Measurements from ENCODE around the gene CBR1. TPM values are rescaled to one million over a fixed set of nuclear protein-coding genes. Genes with fewer than 3 reads are reported as not detected.

Gene CBR1
- total and polyA plus RNA-seq, 5 donors from 2014 or later, result 9.8 to 72.0 (median 60.5) TPM

GRCh38 chr21:36038701-36039497, 30.9 kb upstream of the CBR1 start:
- no peaks in the 10 kb centered on the region for H3K27me3 Mint-ChIP-seq
- H3K36me3 ChIP-seq (ENCODE audit: control insufficient read depth, insufficient read depth, low read length), result peaks cover 61% of the 10 kb centered on the region
- H3K27ac Mint-ChIP-seq, result peak overlapping the region in 2 of 3 donors; percentile 20 to 61
- H3K9me3 ChIP-seq (ENCODE audit: control insufficient read depth in 2 of 2, low read length in 2 of 2), result no peaks in the 10 kb centered on the region
- H3K9me3 Mint-ChIP-seq, result no peaks in the 10 kb centered on the region
- H3K4me1 ChIP-seq (ENCODE audit: control insufficient read depth, insufficient read depth, low read length, poor library complexity, severe bottlenecking), result no peaks in the 10 kb centered on the region
- H3K4me3 ChIP-seq (ENCODE audit: low read depth, low read length), result no peak overlapping the region
- H3K27me3 ChIP-seq (ENCODE audit: control insufficient read depth, insufficient read depth, low read length), result no peaks in the 10 kb centered on the region
- no peak overlapping the region for H3K27ac ChIP-seq (ENCODE audit: insufficient read depth, low read length, poor library complexity, severe bottlenecking)
- ATAC-seq (ENCODE audit: low read depth in 2 of 2), result no peak
- peak in 1 of 3 donors; percentile 16 for DNase-seq
- H3K4me1 Mint-ChIP-seq, result peaks cover 0 to 5% (median 0%) of the 10 kb centered on the region in 4 donors
- H3K4me3 Mint-ChIP-seq, result no peak overlapping the region
- peaks cover 54% of the 10 kb centered on the region for H3K36me3 Mint-ChIP-seq

GRCh38 chr21:36039861-36040260, 30.0 kb upstream of the CBR1 start:
- H3K27me3 Mint-ChIP-seq, result no peaks in the 10 kb centered on the region
- H3K36me3 Mint-ChIP-seq, result peaks cover 57% of the 10 kb centered on the region
- H3K4me1 Mint-ChIP-seq, result peaks cover 0 to 5% (median under 1%) of the 10 kb centered on the region in 4 donors
- ATAC-seq (ENCODE audit: low read depth in 2 of 2) (no peak), DNase-seq (no peak)
- Histone ChIP-seq H3K4me3 (ENCODE audit: low read depth, low read length) (no peak overlapping the region), H3K9me3 (ENCODE audit: control insufficient read depth in 2 of 2, low read length in 2 of 2) (no peaks in the 10 kb centered on the region), H3K27ac (ENCODE audit: insufficient read depth, low read length, poor library complexity, severe bottlenecking) (no peak overlapping the region), H3K27me3 (ENCODE audit: control insufficient read depth, insufficient read depth, low read length) (no peaks in the 10 kb centered on the region), H3K36me3 (ENCODE audit: control insufficient read depth, insufficient read depth, low read length) (peaks cover 65% of the 10 kb centered on the region), H3K4me1 (ENCODE audit: control insufficient read depth, insufficient read depth, low read length, poor library complexity, severe bottlenecking) (no peaks in the 10 kb centered on the region)
- no peak overlapping the region for H3K4me3 Mint-ChIP-seq
- peak overlapping the region in 1 of 3 donors; percentile 56 for H3K27ac Mint-ChIP-seq
- no peaks in the 10 kb centered on the region for H3K9me3 Mint-ChIP-seq

GRCh38 chr21:36040389-36040788, 29.4 kb upstream of the CBR1 start:
- Mint-ChIP-seq H3K9me3 (no peaks in the 10 kb centered on the region), H3K36me3 (peaks cover 60% of the 10 kb centered on the region), H3K27ac (peak overlapping the region in 2 of 3 donors; percentile 36 to 56), H3K4me1 (peaks cover 0 to 5% (median 1%) of the 10 kb centered on the region in 4 donors), H3K4me3 (no peak overlapping the region), H3K27me3 (no peaks in the 10 kb centered on the region)
- Histone ChIP-seq H3K4me1 (ENCODE audit: control insufficient read depth, insufficient read depth, low read length, poor library complexity, severe bottlenecking) (no peaks in the 10 kb centered on the region), H3K27ac (ENCODE audit: insufficient read depth, low read length, poor library complexity, severe bottlenecking) (no peak overlapping the region), H3K36me3 (ENCODE audit: control insufficient read depth, insufficient read depth, low read length) (peaks cover 65% of the 10 kb centered on the region), H3K4me3 (ENCODE audit: low read depth, low read length) (no peak overlapping the region), H3K9me3 (ENCODE audit: control insufficient read depth in 2 of 2, low read length in 2 of 2) (no peaks in the 10 kb centered on the region), H3K27me3 (ENCODE audit: control insufficient read depth, insufficient read depth, low read length) (no peaks in the 10 kb centered on the region)
- no peak for DNase-seq
- no peak for ATAC-seq (ENCODE audit: low read depth in 2 of 2)

DNA sequence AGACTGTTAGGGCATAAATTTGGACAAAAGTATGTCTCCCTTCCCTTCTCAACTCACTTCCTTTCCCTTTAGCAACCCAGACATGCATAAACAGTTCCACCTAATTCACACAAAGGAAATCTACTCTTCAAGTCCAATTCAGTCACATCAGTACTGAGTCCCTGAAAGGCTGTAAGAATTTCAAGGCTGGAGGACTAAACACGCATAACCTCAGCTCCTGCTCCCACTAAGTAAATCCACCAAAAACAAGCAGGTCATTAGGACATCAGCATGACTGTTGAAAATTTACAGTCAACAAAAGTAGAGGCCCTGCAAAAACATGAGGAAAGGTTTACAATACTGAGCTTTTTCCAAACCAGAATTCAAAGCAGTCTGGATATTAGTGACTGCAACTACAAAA, 27.9 kb upstream of the CBR1 start:
- no peak overlapping the region for H3K4me3 Mint-ChIP-seq
- H3K9me3 ChIP-seq (ENCODE audit: control insufficient read depth in 2 of 2, low read length in 2 of 2), result no peaks in the 10 kb centered on the region
- peaks cover 63% of the 10 kb centered on the region for H3K36me3 ChIP-seq (ENCODE audit: control insufficient read depth, insufficient read depth, low read length)
- H3K9me3 Mint-ChIP-seq, result no peaks in the 10 kb centered on the region
- peaks cover 58% of the 10 kb centered on the region for H3K36me3 Mint-ChIP-seq
- no peaks in the 10 kb centered on the region for H3K27me3 ChIP-seq (ENCODE audit: control insufficient read depth, insufficient read depth, low read length)
- H3K27me3 Mint-ChIP-seq, result no peaks in the 10 kb centered on the region
- DNase-seq (no peak), ATAC-seq (ENCODE audit: low read depth in 2 of 2) (no peak)
- H3K27ac Mint-ChIP-seq, result no peak overlapping the region
- no peak overlapping the region for H3K4me3 ChIP-seq (ENCODE audit: low read depth, low read length)
- no peaks in the 10 kb centered on the region for H3K4me1 ChIP-seq (ENCODE audit: control insufficient read depth, insufficient read depth, low read length, poor library complexity, severe bottlenecking)
- H3K4me1 Mint-ChIP-seq, result peaks cover 0 to 4% (median 0%) of the 10 kb centered on the region in 4 donors
- H3K27ac ChIP-seq (ENCODE audit: insufficient read depth, low read length, poor library complexity, severe bottlenecking), result no peak overlapping the region

GRCh38 chr21:36044056-36044455, 25.8 kb upstream of the CBR1 start:
- no peak overlapping the region for H3K4me3 Mint-ChIP-seq
- H3K36me3 ChIP-seq (ENCODE audit: control insufficient read depth, insufficient read depth, low read length), result peaks cover 62% of the 10 kb centered on the region

DNA sequence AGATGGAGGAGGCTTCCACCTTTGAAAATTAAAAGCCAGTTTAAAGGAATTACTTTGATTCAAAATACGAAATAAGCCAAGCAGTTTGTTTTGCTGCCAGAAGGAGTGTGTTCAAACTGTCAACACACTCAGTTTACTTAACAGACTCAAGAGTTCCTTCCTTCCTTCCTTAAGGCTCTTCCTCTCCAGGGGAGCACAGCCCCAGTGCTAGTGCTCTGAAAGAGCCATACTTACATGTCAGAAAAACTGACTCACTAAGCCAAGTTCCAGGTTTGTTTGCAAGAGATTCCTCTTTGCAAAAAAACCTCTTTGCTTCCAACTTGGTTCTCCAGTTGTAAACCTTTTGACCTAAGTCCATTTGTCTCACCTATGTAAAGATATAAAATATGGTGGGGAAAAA, 23.8 kb upstream of the CBR1 start:
- Histone ChIP-seq H3K36me3 (ENCODE audit: control insufficient read depth, insufficient read depth, low read length) (peaks cover 63% of the 10 kb centered on the region), H3K27me3 (ENCODE audit: control insufficient read depth, insufficient read depth, low read length) (no peaks in the 10 kb centered on the region), H3K9me3 (ENCODE audit: control insufficient read depth in 2 of 2, low read length in 2 of 2) (no peaks in the 10 kb centered on the region), H3K4me1 (ENCODE audit: control insufficient read depth, insufficient read depth, low read length, poor library complexity, severe bottlenecking) (no peaks in the 10 kb centered on the region), H3K4me3 (ENCODE audit: low read depth, low read length) (no peak overlapping the region), H3K27ac (ENCODE audit: insufficient read depth, low read length, poor library complexity, severe bottlenecking) (no peak overlapping the region)
- Mint-ChIP-seq H3K4me3 (no peak overlapping the region), H3K27ac (no peak overlapping the region), H3K36me3 (peaks cover 66% of the 10 kb centered on the region), H3K27me3 (no peaks in the 10 kb centered on the region), H3K9me3 (no peaks in the 10 kb centered on the region), H3K4me1 (peaks cover 0 to 10% (median 2%) of the 10 kb centered on the region in 4 donors)
- DNase-seq (no peak), ATAC-seq (ENCODE audit: low read depth in 2 of 2) (no peak)

More at GRCh38 chr21:36044056-36044455, 25.8 kb upstream of the CBR1 start:
- Mint-ChIP-seq H3K36me3 (peaks cover 55% of the 10 kb centered on the region), H3K27me3 (no peaks in the 10 kb centered on the region), H3K9me3 (no peaks in the 10 kb centered on the region), H3K4me1 (peaks cover 0 to 7% (median under 1%) of the 10 kb centered on the region in 4 donors), H3K27ac (peak overlapping the region in 1 of 3 donors; percentile 43)
- DNase-seq (no peak), ATAC-seq (ENCODE audit: low read depth in 2 of 2) (no peak)
- H3K4me1 ChIP-seq (ENCODE audit: control insufficient read depth, insufficient read depth, low read length, poor library complexity, severe bottlenecking), result no peaks in the 10 kb centered on the region
- H3K4me3 ChIP-seq (ENCODE audit: low read depth, low read length), result no peak overlapping the region
- H3K9me3 ChIP-seq (ENCODE audit: control insufficient read depth in 2 of 2, low read length in 2 of 2), result no peaks in the 10 kb centered on the region
- no peaks in the 10 kb centered on the region for H3K27me3 ChIP-seq (ENCODE audit: control insufficient read depth, insufficient read depth, low read length)
- H3K27ac ChIP-seq (ENCODE audit: insufficient read depth, low read length, poor library complexity, severe bottlenecking), result no peak overlapping the region

- H3K4me1 ChIP-seq (ENCODE audit: control insufficient read depth, insufficient read depth, low read length, poor library complexity, severe bottlenecking), result no peaks in the 10 kb centered on the region
- peaks cover 62% of the 10 kb centered on the region for H3K36me3 Mint-ChIP-seq
- H3K4me3 Mint-ChIP-seq, result no peak overlapping the region
- H3K36me3 ChIP-seq (ENCODE audit: control insufficient read depth, insufficient read depth, low read length), result peaks cover 61% of the 10 kb centered on the region
- no peak for ATAC-seq (ENCODE audit: low read depth in 2 of 2)
- H3K4me1 Mint-ChIP-seq, result peaks cover 0 to 10% (median 2%) of the 10 kb centered on the region in 4 donors
- H3K9me3 ChIP-seq (ENCODE audit: control insufficient read depth in 2 of 2, low read length in 2 of 2), result no peaks in the 10 kb centered on the region
- DNase-seq, result no peak
- no peaks in the 10 kb centered on the region for H3K27me3 ChIP-seq (ENCODE audit: control insufficient read depth, insufficient read depth, low read length)
- H3K27me3 Mint-ChIP-seq, result no peaks in the 10 kb centered on the region
- H3K4me3 ChIP-seq (ENCODE audit: low read depth, low read length), result no peak overlapping the region
- H3K27ac Mint-ChIP-seq, result peak overlapping the region in 1 of 3 donors; percentile 16
- H3K9me3 Mint-ChIP-seq, result no peaks in the 10 kb centered on the region
- no peak overlapping the region for H3K27ac ChIP-seq (ENCODE audit: insufficient read depth, low read length, poor library complexity, severe bottlenecking)
Observed at GRCh38 chr21:36047139-36047538, 22.7 kb upstream of the CBR1 start.

- H3K4me1 ChIP-seq (ENCODE audit: control insufficient read depth, insufficient read depth, low read length, poor library complexity, severe bottlenecking), result no peaks in the 10 kb centered on the region
- ATAC-seq (ENCODE audit: low read depth in 2 of 2), result no peak
- H3K9me3 Mint-ChIP-seq, result no peaks in the 10 kb centered on the region
- peaks cover 59% of the 10 kb centered on the region for H3K36me3 ChIP-seq (ENCODE audit: control insufficient read depth, insufficient read depth, low read length)
- no peak overlapping the region for H3K4me3 Mint-ChIP-seq
- peaks cover 0 to 10% (median 4%) of the 10 kb centered on the region in 4 donors for H3K4me1 Mint-ChIP-seq
- peaks cover 58% of the 10 kb centered on the region for H3K36me3 Mint-ChIP-seq
- H3K27me3 ChIP-seq (ENCODE audit: control insufficient read depth, insufficient read depth, low read length), result no peaks in the 10 kb centered on the region
- no peak for DNase-seq
- H3K27ac ChIP-seq (ENCODE audit: insufficient read depth, low read length, poor library complexity, severe bottlenecking), result no peak overlapping the region
- H3K4me3 ChIP-seq (ENCODE audit: low read depth, low read length), result no peak overlapping the region
- H3K9me3 ChIP-seq (ENCODE audit: control insufficient read depth in 2 of 2, low read length in 2 of 2), result no peaks in the 10 kb centered on the region
- no peak overlapping the region for H3K27ac Mint-ChIP-seq
- no peaks in the 10 kb centered on the region for H3K27me3 Mint-ChIP-seq
Observed at GRCh38 chr21:36048357-36048756, 21.5 kb upstream of the CBR1 start.
